ENCODE results near the gene PRRT2. TPM values are rescaled to one million over a fixed set of nuclear protein-coding genes. Genes with fewer than 3 reads are reported as not detected.

PRRT2 gene
- total and polyA plus RNA-seq, 2 experiments from 2014 or later: 7.0 to 11.1 TPM

- WGBS (ENCODE audit: low lambda C conversion rate, missing lambda C conversion rate): 2% methylated on average over 4 of the region's 4 CpGs
- Histone ChIP-seq H3K79me2 (peaks cover 66% of the 10 kb centered on the region), H3K4me3 (peak within 1 kb of the TSS; percentile 48), H3K9me2 (replicated peaks; ENCODE audit: insufficient read depth) (no peaks in the 10 kb centered on the region), H3K27ac (peak within 1 kb of the TSS; percentile 90), H2AFZ (no peak within 1 kb of the TSS), H4K20me1 (ENCODE audit: insufficient read depth, poor library complexity, severe bottlenecking) (peaks cover 3% of the 10 kb centered on the region), H3K4me1 (ENCODE audit: insufficient read depth) (peaks cover 52% of the 10 kb centered on the region), H3K27me3 (no peaks in the 10 kb centered on the region), H3K4me2 (peak within 1 kb of the TSS; percentile 83), H3K9me3 (ENCODE audit: low read depth) (no peaks in the 10 kb centered on the region), H3K36me3 (replicated peaks; ENCODE audit: insufficient read depth, low read depth) (no peaks in the 10 kb centered on the region)
- DNase-seq (ENCODE audit: low spot score): peak; percentile 86
- no peak for TF ChIP-seq EZH2 (IDR thresholded peaks at IDR 0.05; ENCODE audit: borderline replicate concordance)
Measured at GRCh38 chr16:29820271-29820701, 8.3 kb downstream of the PRRT2 start, which contains the start of gene MVP. TSS of gene MVP (plus strand) at chr16:29820462. CDS start at chr16:29830550, 10,088 bp downstream.

DNA sequence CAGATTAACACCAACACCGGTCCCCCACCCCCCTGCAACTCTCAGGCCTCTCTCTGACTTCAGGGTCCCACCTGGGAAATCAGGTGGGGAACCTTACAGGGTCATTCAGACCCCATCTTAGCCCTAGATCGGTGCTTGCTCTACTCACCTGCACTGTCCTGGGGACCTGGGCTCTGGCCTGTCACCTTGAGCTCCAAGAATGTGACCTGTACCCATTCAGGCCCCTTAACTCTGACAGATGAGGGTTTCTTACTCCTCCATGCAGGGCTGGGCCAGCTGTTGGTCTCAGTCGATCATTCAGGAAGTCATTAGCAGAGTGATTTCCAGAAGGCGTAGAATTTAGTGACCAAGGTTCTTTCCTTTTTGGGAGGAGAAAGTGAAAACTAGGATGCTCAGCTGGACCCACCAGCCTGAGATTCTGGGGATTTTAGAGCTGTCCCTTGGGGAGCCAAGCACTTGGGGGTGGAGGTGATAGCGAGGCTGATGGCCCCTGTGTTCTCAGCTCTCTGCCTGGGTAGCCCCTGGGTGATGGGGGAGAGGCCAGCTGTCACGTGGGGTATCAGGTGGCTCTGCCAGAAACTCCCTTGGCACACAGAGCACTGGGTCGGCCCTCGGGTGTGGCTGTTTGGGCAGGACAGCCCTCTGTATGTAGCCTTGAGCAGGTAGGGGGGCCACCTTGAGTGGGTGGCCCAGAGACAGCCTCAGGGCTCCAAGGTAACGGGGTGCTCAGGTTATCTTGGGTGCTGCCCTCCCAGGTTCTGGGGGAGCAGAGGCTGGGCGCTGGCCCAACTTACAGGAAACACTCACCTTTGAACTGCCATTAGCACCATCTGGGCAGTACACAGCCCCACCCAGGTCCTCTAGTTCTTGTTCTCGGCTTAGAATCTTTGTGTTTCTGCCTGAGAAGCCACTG is 9.0 kb downstream of the PRRT2 start:
- Histone ChIP-seq H3K36me3 (replicated peaks; ENCODE audit: insufficient read depth, low read depth) (no peaks in the 10 kb centered on the region), H3K4me1 (ENCODE audit: insufficient read depth) (peaks cover 59% of the 10 kb centered on the region)

DNA sequence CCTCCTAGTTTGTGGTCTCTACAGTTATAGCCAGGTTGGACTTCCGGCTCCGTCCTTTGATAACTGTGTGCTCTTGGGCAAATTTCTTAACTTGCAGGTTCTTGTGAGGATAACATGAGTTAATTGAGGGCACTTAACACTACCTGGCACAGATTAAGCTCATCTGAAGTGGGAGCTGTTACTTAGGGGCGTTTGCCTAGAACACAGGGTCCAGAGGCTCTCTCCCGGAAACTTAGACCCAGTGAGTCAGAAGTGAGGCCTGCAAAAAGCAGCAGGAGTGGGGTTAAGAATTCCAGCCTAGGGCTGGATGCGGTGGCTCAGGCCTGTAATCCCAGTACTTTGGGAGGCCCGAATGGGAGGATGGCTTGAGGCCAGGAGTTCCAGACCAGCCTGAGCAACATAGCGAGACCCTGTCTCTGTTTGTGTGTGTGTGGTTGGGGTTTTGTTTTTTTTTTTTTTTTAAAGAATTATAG is 9.7 kb downstream of the PRRT2 start:
- no peak overlapping the region for H3K4me3 ChIP-seq
- peak overlapping the region; percentile 90 for H3K27ac ChIP-seq
- no peaks in the 10 kb centered on the region for H3K27me3 ChIP-seq
- H2AFZ ChIP-seq: no peak overlapping the region
- H3K9me2 ChIP-seq (replicated peaks; ENCODE audit: insufficient read depth): no peaks in the 10 kb centered on the region
- no peaks in the 10 kb centered on the region for H3K9me3 ChIP-seq (ENCODE audit: low read depth)
- H3K4me2 ChIP-seq: peak overlapping the region; percentile 83
- no peaks in the 10 kb centered on the region for H3K36me3 ChIP-seq (replicated peaks; ENCODE audit: insufficient read depth, low read depth)
- H3K79me2 ChIP-seq: peaks cover 77% of the 10 kb centered on the region
- WGBS (ENCODE audit: low lambda C conversion rate, missing lambda C conversion rate): 65% methylated on average over 7 of the region's 7 CpGs
- peaks cover 3% of the 10 kb centered on the region for H4K20me1 ChIP-seq (ENCODE audit: insufficient read depth, poor library complexity, severe bottlenecking)
- no peak for TF ChIP-seq EZH2phosphoT487 (IDR thresholded peaks at IDR 0.05; ENCODE audit: low read depth, severe bottlenecking, unreplicated experiment)
- TF ChIP-seq EZH2 (IDR thresholded peaks at IDR 0.05; ENCODE audit: borderline replicate concordance): no peak
- TF ChIP-seq CTCF (IDR thresholded peaks at IDR 0.05; ENCODE audit: poor library complexity): no peak
- peaks cover 61% of the 10 kb centered on the region for H3K4me1 ChIP-seq (ENCODE audit: insufficient read depth)
- DNase-seq (ENCODE audit: low spot score): peak; percentile 70

More for the DNA sequence above, 9.0 kb downstream of the PRRT2 start:
- H3K79me2 ChIP-seq: peaks cover 72% of the 10 kb centered on the region
- no peak for DNase-seq (ENCODE audit: low spot score)
- H3K9me3 ChIP-seq (ENCODE audit: low read depth): no peaks in the 10 kb centered on the region
- 68% methylated on average over 11 of the region's 11 CpGs for WGBS (ENCODE audit: low lambda C conversion rate, missing lambda C conversion rate)
- no peaks in the 10 kb centered on the region for H3K27me3 ChIP-seq
- H3K27ac ChIP-seq: peak overlapping the region; percentile 90
- no peaks in the 10 kb centered on the region for H3K9me2 ChIP-seq (replicated peaks; ENCODE audit: insufficient read depth)
- H3K4me3 ChIP-seq: peak overlapping the region; percentile 48
- TF ChIP-seq CTCF (IDR thresholded peaks at IDR 0.05; ENCODE audit: poor library complexity) (no peak), EZH2 (IDR thresholded peaks at IDR 0.05; ENCODE audit: borderline replicate concordance) (no peak), EZH2phosphoT487 (IDR thresholded peaks at IDR 0.05; ENCODE audit: low read depth, severe bottlenecking, unreplicated experiment) (no peak)
- H3K4me2 ChIP-seq: peak overlapping the region; percentile 83
- H2AFZ ChIP-seq: no peak overlapping the region
- peaks cover 3% of the 10 kb centered on the region for H4K20me1 ChIP-seq (ENCODE audit: insufficient read depth, poor library complexity, severe bottlenecking)

- H3K9me2 ChIP-seq (replicated peaks; ENCODE audit: insufficient read depth): no peaks in the 10 kb centered on the region
- no peaks in the 10 kb centered on the region for H3K27me3 ChIP-seq
- peak overlapping the region; percentile 71 for H3K4me2 ChIP-seq
- H3K36me3 ChIP-seq (replicated peaks; ENCODE audit: insufficient read depth, low read depth): no peaks in the 10 kb centered on the region
- no peak for TF ChIP-seq EZH2 (IDR thresholded peaks at IDR 0.05; ENCODE audit: borderline replicate concordance)
- TF ChIP-seq CTCF (IDR thresholded peaks at IDR 0.05; ENCODE audit: poor library complexity): no peak
- TF ChIP-seq EZH2phosphoT487 (IDR thresholded peaks at IDR 0.05; ENCODE audit: low read depth, severe bottlenecking, unreplicated experiment): no peak
- peaks cover 65% of the 10 kb centered on the region for H3K79me2 ChIP-seq
- DNase-seq (ENCODE audit: low spot score): no peak
- peaks cover 58% of the 10 kb centered on the region for H3K4me1 ChIP-seq (ENCODE audit: insufficient read depth)
- no peak overlapping the region for H2AFZ ChIP-seq
- H3K9me3 ChIP-seq (ENCODE audit: low read depth): no peaks in the 10 kb centered on the region
- H3K4me3 ChIP-seq: no peak overlapping the region
- H4K20me1 ChIP-seq (ENCODE audit: insufficient read depth, poor library complexity, severe bottlenecking): peaks cover 3% of the 10 kb centered on the region
- 55% methylated on average over 7 of the region's 7 CpGs for WGBS (ENCODE audit: low lambda C conversion rate, missing lambda C conversion rate)
- H3K27ac ChIP-seq: peak overlapping the region; percentile 91
Measured at GRCh38 chr16:29824589-29825144, 12.7 kb downstream of the PRRT2 start.
